HG02870 (cell line): ENCODE measurements around the gene NTMT1.

Experiments
- ATAC-seq: cut with Tn5 transposase; IDR thresholded peaks from one replicate; pipeline ENCODE4 v1.9.1; 2021; ENCODE audit warnings: mild to moderate bottlenecking, moderate library complexity; ENCODE audit not compliant: unreplicated experiment

Gene NTMT1

DNA sequence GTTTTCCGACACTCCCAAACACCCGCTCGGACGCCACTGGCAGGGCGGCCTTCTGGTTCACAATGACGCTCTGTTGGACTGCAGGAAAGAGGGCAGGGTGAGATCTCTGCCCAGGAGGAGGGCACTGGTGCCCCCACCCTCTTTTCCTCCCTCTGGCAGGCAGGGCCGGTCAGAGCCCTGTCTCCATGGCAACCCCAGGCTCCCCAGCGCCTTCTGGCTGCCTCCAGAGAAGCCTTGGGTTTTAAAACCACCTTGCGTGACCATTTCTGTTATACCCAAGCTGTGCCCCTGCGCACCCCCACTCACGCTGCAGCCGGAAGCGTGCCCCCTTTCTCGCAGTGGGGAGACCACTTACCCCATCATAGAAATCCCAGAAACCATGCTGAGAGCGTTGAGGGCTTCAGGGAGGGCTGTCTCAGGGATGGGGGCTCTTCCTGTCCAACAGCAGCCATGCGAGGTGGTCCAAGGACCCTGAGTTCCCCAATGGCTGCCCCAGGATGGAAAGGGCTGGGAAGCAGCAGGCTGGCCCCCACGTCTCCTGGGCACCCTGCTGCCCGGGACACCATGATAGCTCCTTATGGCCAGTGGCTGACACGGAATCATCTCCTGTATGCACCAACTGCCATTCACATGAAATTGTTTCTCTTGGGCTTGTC, 12.3 kb upstream of the NTMT1 start:
- ATAC-seq, result no peak

GRCh38 chr9:129614932-129615331, 11.0 kb upstream of the NTMT1 start:
- ATAC-seq, result no peak

DNA sequence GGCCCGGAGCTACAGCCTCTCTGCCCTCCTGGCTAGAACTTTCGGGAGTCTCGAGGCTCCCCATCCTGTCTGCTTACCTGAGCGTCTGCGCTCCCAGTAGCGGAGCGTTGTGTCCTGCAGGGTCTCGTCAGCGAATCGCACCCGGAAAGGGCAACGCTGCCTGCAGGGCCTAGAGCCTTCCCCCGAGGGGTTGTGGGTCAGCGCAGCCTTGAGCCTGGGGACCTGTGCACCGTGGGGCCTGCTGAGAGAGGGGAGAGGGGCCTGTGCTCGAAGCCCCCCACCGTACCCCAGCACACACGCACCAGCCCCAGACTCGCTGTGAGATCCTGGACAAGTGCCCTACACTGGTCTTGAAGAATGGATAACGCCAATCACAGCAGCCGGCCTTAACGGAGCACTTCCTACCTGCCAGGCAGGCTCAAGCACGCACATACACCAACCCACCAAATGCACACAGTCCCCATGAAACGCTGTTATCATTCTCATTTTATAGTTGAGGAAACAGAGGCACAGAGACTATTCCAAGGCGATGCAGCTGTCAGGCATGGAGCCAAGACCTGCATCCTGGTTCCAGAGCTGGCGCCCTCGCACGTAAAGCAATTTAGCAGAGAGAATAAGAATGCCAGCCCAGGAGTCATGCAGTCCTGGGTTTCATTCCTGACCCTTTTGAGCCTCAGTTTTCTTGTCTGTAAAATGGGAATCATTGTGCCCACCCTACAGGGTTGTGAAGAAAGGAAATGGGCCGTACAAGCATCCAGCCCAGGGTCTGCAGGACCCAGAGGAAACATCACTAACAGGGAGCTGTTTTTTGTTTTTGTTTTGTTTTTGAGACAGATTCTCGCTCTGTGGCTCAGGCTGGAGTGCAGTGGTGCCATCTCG, 10.3 kb upstream of the NTMT1 start:
- no peak for ATAC-seq

DNA sequence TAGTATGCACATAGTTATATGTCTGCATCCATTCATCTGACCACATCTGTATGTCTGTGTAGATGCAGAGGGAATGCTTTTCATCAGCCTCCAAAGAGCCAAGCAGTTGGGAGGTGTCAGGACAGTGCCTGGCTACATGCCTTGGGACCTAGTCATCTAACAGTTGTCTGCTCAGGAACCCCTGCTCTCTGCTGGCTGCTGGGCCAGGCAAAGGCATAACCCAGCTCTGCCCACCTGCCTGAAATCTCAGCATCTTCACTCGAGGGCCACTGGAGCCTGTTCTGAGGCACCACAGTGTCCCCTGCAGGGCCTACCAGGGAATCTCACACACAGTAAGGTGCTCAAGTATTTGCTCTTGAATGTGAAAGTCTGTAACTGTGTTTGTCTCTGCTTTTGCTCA, 8.8 kb upstream of the NTMT1 start:
- ATAC-seq, result no peak

DNA sequence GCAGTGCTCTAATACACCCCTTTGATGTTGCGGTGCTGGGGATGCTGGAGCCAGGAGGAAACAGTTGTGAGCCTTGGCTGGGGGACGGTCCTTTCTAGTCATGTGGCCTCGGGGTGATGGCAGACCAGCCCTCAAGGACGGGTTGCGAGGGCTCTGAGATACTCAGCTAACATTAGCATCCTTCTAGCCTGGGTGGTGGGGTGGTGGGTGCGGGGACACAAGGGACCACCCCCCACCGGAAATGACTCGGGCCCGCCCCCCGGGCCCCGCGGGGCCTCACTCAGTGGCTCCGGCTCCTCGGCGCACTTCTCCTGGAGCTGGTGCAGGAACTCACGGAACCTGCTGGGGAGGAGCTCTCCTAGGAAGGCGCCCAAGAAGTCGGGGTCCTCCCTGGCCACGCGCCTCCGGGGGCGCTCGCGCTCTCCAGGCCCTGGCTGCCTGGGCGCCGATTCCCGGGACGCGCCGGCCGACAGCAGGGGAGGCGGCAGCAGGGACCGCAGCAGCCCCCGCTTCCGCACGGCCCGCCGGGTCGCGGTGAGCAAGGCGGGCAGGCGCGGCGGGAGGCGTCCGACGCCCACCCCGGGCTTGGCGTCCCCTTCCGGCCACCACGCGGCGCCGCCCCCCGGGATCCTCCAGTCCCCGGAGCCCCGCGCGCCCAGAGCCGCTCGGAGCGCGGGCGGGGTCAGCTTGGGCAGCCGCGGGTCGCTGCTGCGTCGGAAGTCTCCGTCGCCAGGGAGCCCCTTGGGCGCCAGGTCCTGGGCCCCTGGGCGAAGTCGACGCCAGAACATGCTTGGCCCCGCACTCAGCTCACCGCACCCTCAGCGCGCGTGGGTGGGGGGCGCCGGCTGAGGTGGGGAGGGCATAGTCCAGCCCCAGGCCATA, 5.9 kb upstream of the NTMT1 start:
- no peak for ATAC-seq

DNA sequence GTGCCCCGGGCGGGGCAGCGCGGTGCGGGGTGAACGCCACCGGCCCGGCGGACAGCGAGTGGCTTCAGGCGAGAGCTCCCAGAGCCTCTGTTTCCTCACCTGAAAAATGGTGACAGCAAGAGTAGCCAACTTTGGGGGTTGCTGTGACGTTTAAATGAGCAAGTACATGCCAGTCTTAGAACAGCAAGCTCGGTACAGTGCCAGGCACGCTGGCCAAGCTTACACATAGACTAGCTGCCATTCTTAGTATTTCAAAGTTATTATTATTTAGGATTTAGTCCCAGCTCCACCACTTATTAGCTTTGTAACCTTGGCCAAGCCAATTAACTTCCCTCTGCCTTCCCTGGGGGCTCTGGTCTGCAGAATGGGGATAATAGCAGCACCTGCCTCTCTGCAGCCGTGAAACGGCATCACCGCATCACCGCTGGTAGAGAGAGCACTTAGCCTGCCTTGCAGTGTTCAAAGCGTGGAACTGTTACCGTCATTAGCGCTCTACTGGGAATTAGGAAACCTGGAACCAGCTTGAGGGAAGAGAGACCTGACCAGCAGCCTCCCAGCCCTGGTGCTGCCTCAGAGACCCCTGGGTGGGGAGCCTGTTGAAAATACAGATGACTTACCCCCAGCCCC, 5.2 kb upstream of the NTMT1 start, which contains the start of gene C9orf50:
Gene C9orf50, minus strand, starts transcription at position 433 of the 627 bp plus-strand sequence. CDS start 527 bp downstream, outside the sequence.
- ATAC-seq, result no peak

DNA sequence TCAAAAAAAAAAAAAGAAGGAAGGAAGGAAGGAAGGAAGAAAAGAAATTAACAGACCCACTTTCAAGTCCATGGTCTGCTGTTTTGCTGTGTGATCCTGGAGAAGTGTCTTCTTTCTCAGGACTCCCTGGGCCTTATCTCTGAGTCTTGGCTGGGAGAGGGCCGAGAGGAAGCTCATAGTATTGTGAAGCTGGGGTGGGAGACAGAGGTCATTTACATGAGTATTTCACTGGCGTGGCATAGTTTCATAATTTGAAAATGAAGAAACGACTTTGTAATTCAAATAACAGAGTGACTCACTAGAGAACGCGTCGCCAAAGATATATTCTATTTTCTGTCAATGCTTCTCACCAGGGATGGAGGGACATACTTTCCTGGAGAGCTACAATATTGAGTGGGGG, 2.6 kb upstream of the NTMT1 start:
- ATAC-seq, result no peak

DNA sequence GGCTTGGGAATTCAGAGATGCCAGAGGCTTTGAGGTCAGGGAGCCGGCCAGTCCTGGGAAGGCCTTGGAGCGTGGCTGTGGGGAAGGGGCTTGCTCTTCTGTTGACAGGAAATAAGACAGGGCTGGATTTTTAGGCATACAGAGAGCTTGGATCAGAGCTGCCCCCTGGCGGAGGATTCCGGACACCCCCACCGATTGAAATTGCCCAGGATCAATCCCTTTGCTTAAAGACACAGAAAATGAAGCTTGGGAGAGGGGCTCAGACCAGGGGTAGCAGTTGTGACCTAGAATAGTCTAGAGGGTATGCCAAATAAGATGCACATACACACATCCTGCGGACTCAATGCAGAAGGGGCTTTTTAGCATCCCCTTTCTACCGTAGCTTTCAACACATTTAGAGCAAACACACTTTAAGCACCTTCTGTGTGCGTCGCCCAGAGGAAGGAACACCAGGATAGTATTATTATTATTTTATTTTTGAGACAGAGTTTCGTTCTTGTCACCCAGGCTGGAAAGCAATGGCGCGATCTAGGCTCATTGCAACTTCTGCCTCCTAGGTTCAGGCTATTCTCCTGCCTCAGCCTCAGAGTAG, 1.7 kb upstream of the NTMT1 start:
- ATAC-seq, result no peak

DNA sequence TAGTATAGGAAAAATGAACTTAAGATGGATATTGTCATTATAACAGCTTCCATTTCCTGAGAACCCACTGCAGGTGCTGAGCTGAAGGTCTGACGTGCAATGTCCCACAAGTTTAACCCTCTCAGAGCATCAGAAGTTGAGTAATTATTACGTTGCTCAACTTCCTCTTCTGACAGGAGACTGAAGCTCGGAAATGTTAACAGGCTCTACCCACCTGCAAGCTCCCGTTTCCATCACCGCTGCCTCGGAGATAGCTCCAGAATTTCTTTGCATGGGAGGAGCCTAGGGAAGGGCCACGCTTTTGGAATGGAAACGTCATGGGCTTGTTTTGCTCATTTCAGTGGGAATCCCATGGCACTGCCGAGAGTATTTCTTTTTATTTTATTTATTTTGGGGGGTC, 1.0 kb upstream of the NTMT1 start:
- ATAC-seq, result no peak

DNA sequence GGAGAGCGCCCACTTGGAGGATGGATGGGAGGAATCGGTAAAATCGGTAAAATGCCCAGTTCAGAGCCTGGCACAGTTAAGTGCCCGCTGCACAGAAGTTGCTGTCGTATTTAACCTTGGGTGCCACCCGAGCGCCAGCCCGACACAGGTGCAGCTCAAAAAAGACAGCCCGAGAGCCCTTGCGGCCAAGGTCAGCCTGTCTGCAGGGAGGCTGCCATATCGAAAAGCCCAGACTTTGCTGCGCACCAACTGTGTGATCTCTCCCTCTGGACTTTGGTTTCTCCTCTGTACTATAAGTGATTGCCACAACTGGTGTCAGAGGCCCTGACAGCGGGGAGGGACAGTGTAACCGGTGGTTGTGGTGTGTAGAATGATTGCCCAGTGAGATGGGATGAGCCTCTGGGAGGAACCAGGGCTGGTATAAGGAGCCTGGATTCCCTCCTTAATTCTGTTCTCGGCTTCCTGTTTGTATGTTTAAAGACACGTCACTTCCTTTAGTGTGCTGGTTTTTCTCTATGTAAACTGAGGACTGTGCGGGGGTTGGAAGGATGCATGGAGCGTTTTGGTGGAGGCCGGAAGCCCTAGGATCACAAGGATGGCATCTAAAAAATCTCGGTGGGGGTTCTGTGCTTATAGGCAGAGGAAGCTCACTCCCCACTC, 792 bp downstream of the NTMT1 start:
- ATAC-seq, result peak; percentile 9

DNA sequence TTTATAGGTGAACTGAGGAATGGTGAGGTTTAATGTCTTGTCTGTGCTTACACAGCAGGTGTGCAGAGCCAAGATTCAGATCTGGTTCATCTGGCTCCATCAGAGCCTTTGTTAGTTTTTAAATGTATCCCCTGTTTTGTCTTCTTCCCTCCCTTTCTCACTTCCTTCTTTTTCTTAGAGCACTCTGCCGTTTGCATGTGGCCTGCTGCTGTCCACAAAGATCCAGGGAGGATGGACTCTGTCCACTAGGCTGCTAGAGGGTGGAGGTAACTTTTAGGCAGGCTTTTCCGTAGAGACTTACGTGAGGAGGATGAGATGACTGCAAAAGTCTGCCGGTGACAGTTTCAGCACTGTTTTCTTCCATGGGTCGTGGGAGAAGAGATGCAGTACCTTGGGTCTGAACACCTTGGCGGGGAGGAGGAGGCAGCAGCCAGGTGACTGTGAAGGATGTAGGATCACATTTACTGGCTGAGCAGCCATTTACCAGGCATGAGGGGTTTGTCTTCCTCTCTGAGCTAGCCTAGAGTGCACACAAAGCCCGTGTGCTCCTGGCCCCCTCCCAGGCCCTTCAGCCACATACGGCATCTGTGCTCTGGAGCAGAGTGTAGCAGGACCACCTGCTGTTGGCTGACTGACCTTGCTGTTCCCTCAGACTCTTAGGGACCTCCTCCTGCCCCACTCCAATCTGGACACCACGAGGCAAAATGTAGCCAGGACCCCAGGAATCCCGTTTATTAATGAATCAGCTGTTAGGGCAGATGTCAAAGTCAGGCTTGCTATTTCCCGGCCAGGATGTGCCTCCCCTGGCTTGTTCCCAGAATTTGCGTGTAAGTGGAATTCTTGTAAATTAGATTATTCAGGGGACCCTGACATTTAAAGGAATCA, 1.8 kb downstream of the NTMT1 start:
- no peak for ATAC-seq

DNA sequence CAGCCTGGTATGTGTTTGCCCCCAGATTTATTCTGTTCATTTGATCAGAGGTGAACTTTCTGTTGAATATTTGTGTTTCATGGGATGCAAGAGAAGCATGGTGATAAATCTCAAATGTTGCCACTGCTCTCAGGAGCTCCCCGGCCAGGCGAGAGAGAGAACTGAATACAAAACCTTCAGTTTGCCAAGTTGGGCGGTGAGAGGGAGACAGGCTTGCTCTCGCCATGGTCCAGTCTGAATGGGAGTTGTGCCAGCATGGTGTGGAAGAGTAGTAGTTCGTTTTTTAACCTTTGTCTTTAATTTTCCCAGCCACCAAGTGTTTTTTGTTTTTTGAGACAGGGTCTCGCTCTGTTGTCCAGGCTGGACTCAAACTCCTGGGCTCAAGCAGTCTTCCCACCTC, 2.7 kb downstream of the NTMT1 start:
- ATAC-seq, result no peak

DNA sequence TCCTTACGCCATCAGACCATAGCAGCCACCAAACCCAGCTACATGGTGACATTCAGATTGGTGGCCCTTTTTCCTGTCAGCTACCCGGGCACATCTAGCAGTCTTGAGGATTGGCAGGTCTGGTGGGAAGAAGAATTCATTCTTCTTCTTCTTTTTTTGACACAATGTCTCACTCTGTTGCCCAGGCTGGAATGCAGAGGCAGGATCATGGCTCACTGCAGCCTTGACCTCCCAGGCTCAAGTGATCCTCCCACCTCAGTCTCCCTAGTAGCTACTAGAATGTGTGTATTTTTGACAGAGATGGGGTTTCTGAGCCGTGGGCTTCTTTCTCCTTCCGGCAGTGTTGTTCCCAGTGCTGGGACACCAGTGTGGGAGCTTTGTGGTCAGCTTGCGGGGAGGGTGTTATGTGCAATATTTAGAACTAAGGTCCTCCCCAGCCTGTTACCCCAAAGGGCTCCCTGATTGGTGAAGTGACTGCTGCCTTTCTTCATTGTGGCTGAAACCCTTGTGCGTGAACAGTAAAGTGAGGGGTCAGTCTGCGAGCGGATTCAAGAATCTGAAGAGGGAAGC, 3.4 kb downstream of the NTMT1 start:
- no peak for ATAC-seq

DNA sequence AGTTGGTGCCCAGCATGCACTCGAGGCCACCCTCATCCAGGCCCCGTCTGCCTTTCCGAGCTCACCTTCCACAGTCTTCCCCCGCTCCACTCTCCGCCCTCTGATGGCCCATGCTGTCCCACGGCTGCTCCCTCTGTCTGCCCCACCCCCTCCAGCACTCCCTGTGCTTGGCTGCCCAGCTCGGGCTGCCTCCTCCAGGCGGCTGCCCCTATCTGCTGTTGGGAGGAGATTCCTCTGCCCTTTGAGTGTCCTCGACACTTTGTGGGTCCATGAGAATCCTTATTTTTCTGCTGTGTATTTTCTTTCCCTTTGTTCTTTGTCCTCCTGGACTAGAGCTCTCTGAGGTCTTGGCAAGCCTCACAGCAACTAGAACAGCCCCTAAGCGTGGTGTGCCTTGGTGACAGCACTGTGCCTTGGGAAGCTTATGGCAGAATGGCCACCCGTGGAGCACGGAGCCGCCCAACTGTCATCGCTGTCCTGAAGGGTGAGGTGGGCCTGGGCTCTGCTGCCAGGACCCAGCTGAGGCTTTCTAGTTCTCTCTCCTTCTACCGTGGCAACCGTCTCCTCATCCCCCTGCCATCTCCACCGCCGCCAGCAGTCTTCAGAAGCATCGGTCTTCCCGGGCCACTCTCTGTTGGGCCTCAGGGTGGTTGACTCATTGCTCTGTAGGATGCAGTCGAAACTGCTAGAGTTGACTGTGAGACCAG, 5.2 kb downstream of the NTMT1 start:
- no peak for ATAC-seq

- ATAC-seq, result no peak
Measured at GRCh38 chr9:129631674-129632129, 5.7 kb downstream of the NTMT1 start.

DNA sequence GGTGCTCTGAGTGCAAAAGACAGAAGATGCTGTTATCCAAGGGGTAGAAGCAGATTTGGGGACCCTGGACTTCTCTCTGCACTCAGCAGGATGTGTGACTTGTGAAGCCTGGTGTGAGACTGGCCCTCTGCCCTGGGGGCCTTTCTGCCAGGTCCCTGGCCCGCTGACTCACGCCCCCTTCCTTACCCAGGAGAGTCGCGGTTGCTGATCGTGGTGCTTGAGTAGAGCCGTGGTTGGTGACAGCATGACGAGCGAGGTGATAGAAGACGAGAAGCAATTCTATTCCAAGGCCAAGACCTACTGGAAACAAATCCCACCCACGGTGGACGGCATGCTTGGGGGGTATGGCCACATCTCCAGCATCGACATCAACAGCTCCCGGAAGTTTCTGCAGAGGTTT, 6.5 kb downstream of the NTMT1 start:
- no peak for ATAC-seq

DNA sequence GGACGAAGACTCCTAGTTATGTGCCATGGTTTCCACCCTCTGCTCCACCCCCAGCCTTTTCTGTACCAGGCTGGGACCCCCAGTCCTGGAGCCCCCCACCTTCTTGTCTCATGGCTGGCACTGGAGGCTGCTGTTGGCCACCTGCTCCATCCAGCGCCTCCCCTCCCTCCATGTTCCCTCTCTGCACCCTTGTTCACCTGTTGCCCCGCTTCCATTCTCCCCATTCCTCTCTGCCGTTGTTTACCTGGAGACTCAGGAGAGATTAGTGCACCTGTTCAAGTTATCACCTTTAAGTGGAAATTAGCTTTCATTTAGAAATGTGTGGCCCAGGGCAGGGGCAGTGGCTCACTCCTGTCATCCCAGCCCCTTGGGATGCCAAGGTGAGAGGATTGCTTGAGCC, 7.2 kb downstream of the NTMT1 start:
- no peak for ATAC-seq

GRCh38 chr9:129633848-129634247, 7.9 kb downstream of the NTMT1 start:
- no peak for ATAC-seq
